ENCODE results near the gene KCNH2. TPM values are rescaled to one million over a fixed set of nuclear protein-coding genes. Genes with fewer than 3 reads are reported as not detected.
"Not testable (repeated sequence)": the region's sequence is repeated elsewhere in the genome, so short reads cannot be mapped to it uniquely, and the experiment has no call there.

Gene KCNH2
- total RNA-seq (1 to 10 TPM; 2.2 to 5.6 TPM), total RNA-seq (0.93 to 4.1 reads per million in 2 donors)

GRCh38 chr7:150978126-150978789, at the start of gene KCNH2:
Gene KCNH2, minus strand, starts transcription at chr7:150978321. Its CDS starts 408 bp downstream, at chr7:150977913.
- Mint-ChIP-seq H3K27ac (peak within 1 kb of the TSS; percentile 93), H3K27me3 (peaks cover 22% of the 10 kb centered on the region), H3K36me3 (ENCODE audit: low read depth) (peaks cover 2% of the 10 kb centered on the region), H3K4me3 (peak within 1 kb of the TSS; percentile 92), H3K4me1 (peaks cover 22% of the 10 kb centered on the region)
- H3K9me3 ChIP-seq (ENCODE audit: control insufficient read depth, low read length, poor library complexity, severe bottlenecking): no peaks in the 10 kb centered on the region
- DNase-seq: peak in 2 of 3 donors; percentile 40 to 46
- no peak for ATAC-seq

GRCh38 chr7:151027728-151028130, 49.6 kb upstream of the KCNH2 start:
- not testable (repeated sequence) for H3K36me3 Mint-ChIP-seq (ENCODE audit: low read depth); H3K9me3 ChIP-seq (ENCODE audit: control insufficient read depth, low read length, poor library complexity, severe bottlenecking); H3K27me3 Mint-ChIP-seq; DNase-seq
- peaks cover 22% of the 10 kb centered on the region for H3K4me1 Mint-ChIP-seq
- peak overlapping the region; percentile 96 for H3K27ac Mint-ChIP-seq
- ATAC-seq: peak; percentile 35
- peak overlapping the region; percentile 91 for H3K4me3 Mint-ChIP-seq

GRCh38 chr7:151026771-151027727, 48.9 kb upstream of the KCNH2 start:
- ATAC-seq; DNase-seq; H3K36me3 Mint-ChIP-seq (ENCODE audit: low read depth); H3K27me3 Mint-ChIP-seq; H3K9me3 ChIP-seq (ENCODE audit: control insufficient read depth, low read length, poor library complexity, severe bottlenecking): not testable (repeated sequence)
- H3K4me3 Mint-ChIP-seq: peak overlapping the region; percentile 91
- H3K27ac Mint-ChIP-seq: peak overlapping the region; percentile 96
- H3K4me1 Mint-ChIP-seq: peaks cover 22% of the 10 kb centered on the region

GRCh38 chr7:151025924-151026671, 48.0 kb upstream of the KCNH2 start:
- ATAC-seq: no peak
- H3K27ac Mint-ChIP-seq: peak overlapping the region; percentile 70
- H3K4me3 Mint-ChIP-seq: no peak overlapping the region
- no peak for DNase-seq
- H3K9me3 ChIP-seq (ENCODE audit: control insufficient read depth, low read length, poor library complexity, severe bottlenecking): no peaks in the 10 kb centered on the region
- peaks cover 4% of the 10 kb centered on the region for H3K27me3 Mint-ChIP-seq
- H3K36me3 Mint-ChIP-seq (ENCODE audit: low read depth): peaks cover 2% of the 10 kb centered on the region
- peaks cover 16% of the 10 kb centered on the region for H3K4me1 Mint-ChIP-seq

- ATAC-seq: no peak
These were observed 46.4 kb upstream of the KCNH2 start, which contains the start of gene ATG9B for GRCh38 chr7:151024435-151025056. Gene ATG9B, minus strand, starts transcription at chr7:151024494. Its CDS starts 71 bp downstream, at chr7:151024423.

GRCh38 chr7:151023232-151023631, 45.1 kb upstream of the KCNH2 start:
- H3K27me3 Mint-ChIP-seq: peaks cover 13% of the 10 kb centered on the region
- no peak overlapping the region for H3K4me3 Mint-ChIP-seq
- H3K36me3 Mint-ChIP-seq (ENCODE audit: low read depth): no peaks in the 10 kb centered on the region
- H3K27ac Mint-ChIP-seq: no peak overlapping the region
- DNase-seq (no peak), ATAC-seq (no peak)
- H3K9me3 ChIP-seq (ENCODE audit: control insufficient read depth, low read length, poor library complexity, severe bottlenecking): no peaks in the 10 kb centered on the region
- H3K4me1 Mint-ChIP-seq: peaks cover 15% of the 10 kb centered on the region

More at GRCh38 chr7:151024435-151025056, 46.4 kb upstream of the KCNH2 start, which contains the start of gene ATG9B:
- Mint-ChIP-seq H3K4me3 (no peak within 1 kb of the TSS), H3K36me3 (ENCODE audit: low read depth) (peaks cover 2% of the 10 kb centered on the region), H3K27ac (no peak within 1 kb of the TSS), H3K27me3 (peaks cover 6% of the 10 kb centered on the region), H3K4me1 (peaks cover 13% of the 10 kb centered on the region)
- DNase-seq: no peak
- no peaks in the 10 kb centered on the region for H3K9me3 ChIP-seq (ENCODE audit: control insufficient read depth, low read length, poor library complexity, severe bottlenecking)

- H3K27me3 Mint-ChIP-seq: peaks cover 14% of the 10 kb centered on the region
- ATAC-seq (no peak), DNase-seq (no peak)
- peaks cover 31% of the 10 kb centered on the region for H3K4me1 Mint-ChIP-seq
- no peaks in the 10 kb centered on the region for H3K9me3 ChIP-seq (ENCODE audit: control insufficient read depth, low read length, poor library complexity, severe bottlenecking)
- peak overlapping the region; percentile 60 for H3K4me3 Mint-ChIP-seq
- peak overlapping the region; percentile 27 for H3K27ac Mint-ChIP-seq
- H3K36me3 Mint-ChIP-seq (ENCODE audit: low read depth): peaks cover 3% of the 10 kb centered on the region
These were observed 42.1 kb upstream of the KCNH2 start for GRCh38 chr7:151020231-151020630.

GRCh38 chr7:151019130-151019447, 41.0 kb upstream of the KCNH2 start:
- peaks cover 3% of the 10 kb centered on the region for H3K36me3 Mint-ChIP-seq (ENCODE audit: low read depth)
- H3K4me3 Mint-ChIP-seq: peak overlapping the region; percentile 94
- ATAC-seq: no peak
- no peak overlapping the region for H3K27ac Mint-ChIP-seq
- DNase-seq: no peak
- H3K9me3 ChIP-seq (ENCODE audit: control insufficient read depth, low read length, poor library complexity, severe bottlenecking): no peaks in the 10 kb centered on the region
- peaks cover 41% of the 10 kb centered on the region for H3K4me1 Mint-ChIP-seq
- peaks cover 14% of the 10 kb centered on the region for H3K27me3 Mint-ChIP-seq

GRCh38 chr7:151018421-151019129, 40.5 kb upstream of the KCNH2 start:
- peaks cover 41% of the 10 kb centered on the region for H3K4me1 Mint-ChIP-seq
- peaks cover 3% of the 10 kb centered on the region for H3K36me3 Mint-ChIP-seq (ENCODE audit: low read depth)
- H3K4me3 Mint-ChIP-seq: peak overlapping the region; percentile 94
- DNase-seq: peak; percentile 33 to 38 (median 37)
- H3K27ac Mint-ChIP-seq: peak overlapping the region; percentile 98
- ATAC-seq: peak; percentile 43
- peaks cover 14% of the 10 kb centered on the region for H3K27me3 Mint-ChIP-seq
- H3K9me3 ChIP-seq (ENCODE audit: control insufficient read depth, low read length, poor library complexity, severe bottlenecking): no peaks in the 10 kb centered on the region

- Mint-ChIP-seq H3K36me3 (ENCODE audit: low read depth) (peaks cover 3% of the 10 kb centered on the region), H3K4me1 (peaks cover 41% of the 10 kb centered on the region), H3K27me3 (peaks cover 11% of the 10 kb centered on the region), H3K4me3 (peak overlapping the region; percentile 94), H3K27ac (peak overlapping the region; percentile 98)
- peak; percentile 71 to 82 (median 76) for DNase-seq
- ATAC-seq: peak; percentile 57
- H3K9me3 ChIP-seq (ENCODE audit: control insufficient read depth, low read length, poor library complexity, severe bottlenecking): no peaks in the 10 kb centered on the region
These were observed 39.9 kb upstream of the KCNH2 start for GRCh38 chr7:151017953-151018420.

GRCh38 chr7:151017370-151017952, 39.3 kb upstream of the KCNH2 start:
- Mint-ChIP-seq H3K27ac (peak overlapping the region; percentile 98), H3K36me3 (ENCODE audit: low read depth) (peaks cover 3% of the 10 kb centered on the region), H3K4me1 (peaks cover 45% of the 10 kb centered on the region), H3K4me3 (peak overlapping the region; percentile 94), H3K27me3 (peaks cover 9% of the 10 kb centered on the region)
- no peak for DNase-seq
- no peak for ATAC-seq
- H3K9me3 ChIP-seq (ENCODE audit: control insufficient read depth, low read length, poor library complexity, severe bottlenecking): no peaks in the 10 kb centered on the region
